Panc1 (cell line): ENCODE results near the gene RASGRP2. TPM values are rescaled to one million over a fixed set of nuclear protein-coding genes. Genes with fewer than 3 reads are reported as not detected.

Experiments used
- ATAC-seq: fragments of 200-7000 bp; cut with Tn5 transposase; 2 replicates; pipeline ENCODE4 v1.9.1; 2020; ENCODE audit warnings: mild to moderate bottlenecking, moderate library complexity
- BruUV-seq: library from RNA; stranded (reverse); fragments of 400-500 nt; replicated peaks from 2 replicates; lab custom pipeline; 2021; lab: Mats Ljungman, UMichigan
- CTCF ChIA-PET: fragments of 300-600 bp; sonication (Branson Sonifier 250); formaldehyde crosslinking; loops from one replicate; lab custom pipeline; 2022; ENCODE audit warnings: antibody characterized with exemption; lab: Charles Lee
- POLR2A ChIA-PET: fragments of 300-600 bp; sonication (Branson Sonifier 250); formaldehyde crosslinking; loops from one replicate; lab custom pipeline; 2022; ENCODE audit warnings: antibody characterized with exemption; lab: Charles Lee
- DNase-seq: peaks from one replicate; pipeline ENCODE4 v3.0.0-alpha.2; 2010; ENCODE audit warnings: low read depth, low spot score
- H3K27ac ChIP-seq: 2 replicates; pipeline ENCODE4 v1.5.1; 2011; ENCODE audit warnings: mild to moderate bottlenecking, low read length, inconsistent platforms
- H3K27me3 ChIP-seq: fragments of 200-500 bp; sonication (Bioruptor generic); 2 replicates; pipeline ENCODE4 v1.6.0; 2014; ENCODE audit warnings: low read length, inconsistent platforms; ENCODE audit not compliant: control insufficient read depth, insufficient read depth
- H3K36me3 ChIP-seq: fragments of 200-500 bp; sonication (Bioruptor generic); 2 replicates; pipeline ENCODE4 v1.5.1; 2014; ENCODE audit warnings: inconsistent platforms, mild to moderate bottlenecking, low read length, moderate library complexity; ENCODE audit not compliant: control insufficient read depth, insufficient read depth
- H3K4me1 ChIP-seq: 2 replicates; pipeline ENCODE4 v1.5.1; 2011; ENCODE audit warnings: inconsistent platforms, mild to moderate bottlenecking, low read length, moderate library complexity; ENCODE audit not compliant: control insufficient read depth, insufficient read depth
- H3K4me3 ChIP-seq, 2 experiments: 2 replicates each; pipeline ENCODE4 v1.5.1; 2011 to 2012; ENCODE audit warnings: low read depth in 2 of 2, low read length in 2 of 2, mild to moderate bottlenecking in 2 of 2, inconsistent platforms in 1 of 2, moderate library complexity in 1 of 2
- H3K9me3 ChIP-seq: fragments of 200-500 bp; sonication (Bioruptor generic); 2 replicates; pipeline ENCODE4 v1.5.1; 2014; ENCODE audit warnings: low read depth, mild to moderate bottlenecking, inconsistent platforms, low read length, moderate library complexity; ENCODE audit not compliant: control insufficient read depth, insufficient read depth
- POLR2AphosphoS5 ChIP-seq: IDR thresholded peaks from 2 replicates; pipeline ENCODE4 v1.6.1; 2012; ENCODE audit warnings: mild to moderate bottlenecking, low read depth, low read length, moderate library complexity
- SIN3A ChIP-seq: IDR thresholded peaks from 2 replicates; pipeline ENCODE4 v1.6.1; 2012; ENCODE audit warnings: low read depth, mild to moderate bottlenecking, low read length, moderate library complexity, borderline replicate concordance; ENCODE audit not compliant: insufficient read depth
- TCF7L2 ChIP-seq: IDR thresholded peaks from 2 replicates; pipeline ENCODE4 v1.6.1; 2011; ENCODE audit warnings: mild to moderate bottlenecking, low read depth, low read length, inconsistent platforms
- in situ Hi-C: cut with HindIII; loops from 2 replicates; pipeline ENCODE4 v1.10.0; 2016; ENCODE audit warnings: low sequenced_read_pairs, low pct_unique_long_range_greater_than_20kb
- intact Hi-C: fragments of 100-400 bp; cut with micrococcal nuclease; formaldehyde crosslinking; loops from one replicate; pipeline ENCODE4 v1.10.0; 2022; ENCODE audit not compliant: unreplicated experiment
- total RNA-seq: library from RNA; stranded (reverse); gene quantifications from one replicate; pipeline ENCODE4 v1.2.1, GENCODE V29; 2021; ENCODE audit not compliant: unreplicated experiment
- TF ChIP-seq, protein P1 (sequence below), 2 experiments: IDR thresholded peaks; 2 replicates each; pipeline ENCODE4 v1.6.1; 2011 to 2012; ENCODE audit warnings: low read depth in 2 of 2, control low read depth in 1 of 2, low read length in 1 of 2, mild to moderate bottlenecking in 1 of 2, moderate library complexity in 1 of 2; ENCODE audit not compliant: insufficient read depth in 1 of 2
- TF ChIP-seq, protein P2 (sequence below): fragments of 450-650 bp; IDR thresholded peaks from 2 replicates; pipeline ENCODE4 v1.5.1; 2017; ENCODE audit warnings: mild to moderate bottlenecking

The RASGRP2 gene
- total RNA-seq, 1 experiment from 2014 or later, result 3.7 TPM

DNA sequence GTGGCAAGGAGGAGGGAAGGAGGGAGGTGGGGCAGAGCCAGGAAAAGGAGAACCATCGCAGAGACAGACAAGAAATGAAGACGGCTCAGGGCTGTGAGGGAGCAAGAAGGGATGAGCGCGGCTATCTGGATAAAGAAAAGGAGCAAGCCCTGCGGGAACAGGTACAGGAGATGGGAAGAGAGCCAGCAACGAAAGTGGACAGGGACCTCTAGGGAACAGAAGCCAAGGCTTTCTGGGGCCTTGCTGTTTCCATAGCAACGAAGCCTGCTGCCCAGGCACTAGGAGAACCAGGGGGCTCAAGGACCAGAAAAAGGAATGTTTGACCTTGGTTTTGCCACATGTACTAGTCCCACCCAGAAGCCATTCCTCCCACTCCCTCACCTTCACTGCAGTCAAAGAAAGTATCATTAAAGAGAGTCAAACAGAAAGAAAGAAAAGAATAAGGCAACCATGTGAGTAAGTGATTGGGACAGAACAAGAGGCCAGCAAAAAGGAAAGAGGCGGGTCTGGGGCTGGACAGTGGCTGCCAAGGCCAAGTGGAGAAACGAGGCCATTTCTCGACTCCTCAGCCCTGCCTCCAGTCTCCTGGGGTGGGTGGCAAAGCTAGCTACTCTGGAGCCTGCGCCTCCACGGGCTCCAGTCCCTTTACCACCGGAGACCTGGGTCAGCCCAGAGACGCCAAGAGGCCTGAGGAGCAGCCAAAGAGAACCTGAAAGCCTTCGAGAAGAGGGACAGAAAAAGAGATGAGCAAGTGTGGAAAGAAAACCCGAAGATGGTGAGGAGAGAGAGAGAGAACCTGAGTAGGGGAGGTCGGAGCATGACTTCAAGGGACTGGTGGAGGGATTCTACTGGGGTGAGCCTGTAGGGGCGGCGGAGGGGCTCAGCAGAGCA, 56.1 kb downstream of the RASGRP2 start:
- POLR2A ChIA-PET, result interaction anchor here (0.6 kb wide), 1 partner anchor 11 kb away, joined by 3 read pairs; no protein-coding TSS in a partner anchor
- no peak for DNase-seq
- Histone ChIP-seq H3K9me3 (no peaks in the 10 kb centered on the region), H3K36me3 (no peaks in the 10 kb centered on the region), H3K4me1 (no peaks in the 10 kb centered on the region), H3K4me3 (no peak overlapping the region), H3K27me3 (peaks cover 7% of the 10 kb centered on the region), H3K27ac (no peak overlapping the region)
- intact Hi-C loops (no loop called here), in situ Hi-C loops (no loop called here)
- TF ChIP-seq TCF7L2 (no peak), SIN3A (no peak)
- TF ChIP-seq, protein P1, sequence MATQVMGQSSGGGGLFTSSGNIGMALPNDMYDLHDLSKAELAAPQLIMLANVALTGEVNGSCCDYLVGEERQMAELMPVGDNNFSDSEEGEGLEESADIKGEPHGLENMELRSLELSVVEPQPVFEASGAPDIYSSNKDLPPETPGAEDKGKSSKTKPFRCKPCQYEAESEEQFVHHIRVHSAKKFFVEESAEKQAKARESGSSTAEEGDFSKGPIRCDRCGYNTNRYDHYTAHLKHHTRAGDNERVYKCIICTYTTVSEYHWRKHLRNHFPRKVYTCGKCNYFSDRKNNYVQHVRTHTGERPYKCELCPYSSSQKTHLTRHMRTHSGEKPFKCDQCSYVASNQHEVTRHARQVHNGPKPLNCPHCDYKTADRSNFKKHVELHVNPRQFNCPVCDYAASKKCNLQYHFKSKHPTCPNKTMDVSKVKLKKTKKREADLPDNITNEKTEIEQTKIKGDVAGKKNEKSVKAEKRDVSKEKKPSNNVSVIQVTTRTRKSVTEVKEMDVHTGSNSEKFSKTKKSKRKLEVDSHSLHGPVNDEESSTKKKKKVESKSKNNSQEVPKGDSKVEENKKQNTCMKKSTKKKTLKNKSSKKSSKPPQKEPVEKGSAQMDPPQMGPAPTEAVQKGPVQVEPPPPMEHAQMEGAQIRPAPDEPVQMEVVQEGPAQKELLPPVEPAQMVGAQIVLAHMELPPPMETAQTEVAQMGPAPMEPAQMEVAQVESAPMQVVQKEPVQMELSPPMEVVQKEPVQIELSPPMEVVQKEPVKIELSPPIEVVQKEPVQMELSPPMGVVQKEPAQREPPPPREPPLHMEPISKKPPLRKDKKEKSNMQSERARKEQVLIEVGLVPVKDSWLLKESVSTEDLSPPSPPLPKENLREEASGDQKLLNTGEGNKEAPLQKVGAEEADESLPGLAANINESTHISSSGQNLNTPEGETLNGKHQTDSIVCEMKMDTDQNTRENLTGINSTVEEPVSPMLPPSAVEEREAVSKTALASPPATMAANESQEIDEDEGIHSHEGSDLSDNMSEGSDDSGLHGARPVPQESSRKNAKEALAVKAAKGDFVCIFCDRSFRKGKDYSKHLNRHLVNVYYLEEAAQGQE (IDR thresholded peaks at IDR 0.05; ENCODE audit: insufficient read depth in 1 of 2, low read depth in 2 of 2, low read length in 1 of 2), result no peak
- CTCF ChIA-PET, result interaction anchor here (0.6 to 1.1 kb wide), 8 partner anchors 11 to 297 kb away, joined by 3 to 13 read pairs (median 4); no protein-coding TSS in a partner anchor
- no TSS peak for BruUV-seq
- ATAC-seq, result peak; percentile 57

DNA sequence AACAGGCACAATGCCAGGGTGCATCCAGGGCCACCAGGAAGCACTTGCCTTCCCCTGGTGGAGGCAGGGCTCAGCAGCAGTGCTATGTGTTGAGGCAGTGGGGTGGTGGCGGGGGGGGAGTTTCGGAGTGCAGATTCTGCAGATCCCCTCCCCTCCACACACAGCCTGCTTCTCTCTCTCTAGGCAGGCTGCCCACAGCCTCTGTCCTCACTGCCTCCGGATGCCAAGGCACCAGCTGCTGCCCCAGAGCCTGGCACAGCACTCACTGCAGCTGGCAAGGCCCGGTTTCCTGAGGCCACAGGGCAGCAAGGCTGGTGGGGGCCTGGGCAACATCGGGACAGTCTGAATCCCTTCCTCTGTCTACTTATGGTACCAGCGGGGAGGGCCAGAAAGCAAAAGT, 56.7 kb downstream of the RASGRP2 start:
- TF ChIP-seq TCF7L2 (no peak), POLR2AphosphoS5 (no peak), SIN3A (no peak)
- TF ChIP-seq, protein P2, sequence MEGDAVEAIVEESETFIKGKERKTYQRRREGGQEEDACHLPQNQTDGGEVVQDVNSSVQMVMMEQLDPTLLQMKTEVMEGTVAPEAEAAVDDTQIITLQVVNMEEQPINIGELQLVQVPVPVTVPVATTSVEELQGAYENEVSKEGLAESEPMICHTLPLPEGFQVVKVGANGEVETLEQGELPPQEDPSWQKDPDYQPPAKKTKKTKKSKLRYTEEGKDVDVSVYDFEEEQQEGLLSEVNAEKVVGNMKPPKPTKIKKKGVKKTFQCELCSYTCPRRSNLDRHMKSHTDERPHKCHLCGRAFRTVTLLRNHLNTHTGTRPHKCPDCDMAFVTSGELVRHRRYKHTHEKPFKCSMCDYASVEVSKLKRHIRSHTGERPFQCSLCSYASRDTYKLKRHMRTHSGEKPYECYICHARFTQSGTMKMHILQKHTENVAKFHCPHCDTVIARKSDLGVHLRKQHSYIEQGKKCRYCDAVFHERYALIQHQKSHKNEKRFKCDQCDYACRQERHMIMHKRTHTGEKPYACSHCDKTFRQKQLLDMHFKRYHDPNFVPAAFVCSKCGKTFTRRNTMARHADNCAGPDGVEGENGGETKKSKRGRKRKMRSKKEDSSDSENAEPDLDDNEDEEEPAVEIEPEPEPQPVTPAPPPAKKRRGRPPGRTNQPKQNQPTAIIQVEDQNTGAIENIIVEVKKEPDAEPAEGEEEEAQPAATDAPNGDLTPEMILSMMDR, result no peak
- TF ChIP-seq, protein P1 (IDR thresholded peaks at IDR 0.05; ENCODE audit: insufficient read depth in 1 of 2, low read depth in 2 of 2, low read length in 1 of 2), result no peak
- no peak for DNase-seq
- Histone ChIP-seq H3K4me1 (no peaks in the 10 kb centered on the region), H3K36me3 (no peaks in the 10 kb centered on the region), H3K4me3 (no peak overlapping the region), H3K27me3 (peaks cover 3% of the 10 kb centered on the region), H3K9me3 (no peaks in the 10 kb centered on the region), H3K27ac (no peak overlapping the region)
- ChIA-PET POLR2A (no interaction called here), CTCF (no interaction called here)
- in situ Hi-C loops (no loop called here), intact Hi-C loops (no loop called here)
- no TSS peak for BruUV-seq
- no peak for ATAC-seq
